Activated CD8-positive, alpha-beta T cell treated with anti-CD3 and anti-CD28 coated beads for 36 hours (primary cell): ENCODE results near the gene PGM5. TPM values are rescaled to one million over a fixed set of nuclear protein-coding genes. Genes with fewer than 3 reads are reported as not detected.

Experiments used
- ATAC-seq: fragments of 200-7000 bp; cut with Tn5 transposase; one replicate; pipeline ENCODE4 v1.10.0; 2021; ENCODE audit warnings: mild to moderate bottlenecking, moderate library complexity
- CTCF ChIA-PET: fragments of 350-600 bp; sonication (Branson Sonifier 250); formaldehyde crosslinking; loops from one replicate; lab custom pipeline; 2021; ENCODE audit warnings: antibody characterized with exemption; lab: Charles Lee
- POLR2A ChIA-PET: fragments of 350-600 bp; sonication (Branson Sonifier 250); formaldehyde crosslinking; loops from one replicate; lab custom pipeline; 2021; ENCODE audit warnings: antibody characterized with exemption; lab: Charles Lee
- DNase-seq: peaks from one replicate; pipeline ENCODE4 v3.0.0-alpha.2; 2020
- H3K27ac Mint-ChIP-seq: one replicate; pipeline ENCODE4 v1.8.0; 2021; ENCODE audit warnings: mild to moderate bottlenecking, mixed read lengths
- H3K27me3 Mint-ChIP-seq: one replicate; pipeline ENCODE4 v1.8.0; 2021; ENCODE audit warnings: mixed read lengths
- H3K36me3 Mint-ChIP-seq: one replicate; pipeline ENCODE4 v1.8.0; 2021; ENCODE audit warnings: low read depth, mixed read lengths
- H3K4me1 Mint-ChIP-seq: one replicate; pipeline ENCODE4 v1.8.0; 2021; ENCODE audit warnings: low read depth, mixed read lengths
- H3K4me3 Mint-ChIP-seq: one replicate; pipeline ENCODE4 v1.8.0; 2021; ENCODE audit warnings: mild to moderate bottlenecking, moderate library complexity, mixed read lengths
- H3K9me3 Mint-ChIP-seq: one replicate; pipeline ENCODE4 v1.8.0; 2021; ENCODE audit warnings: mixed read lengths
- CTCF ChIP-seq: fragments of 200-600 bp; IDR thresholded peaks from one replicate; pipeline ENCODE4 v1.8.0; 2022; ENCODE audit warnings: antibody characterized with exemption, mild to moderate bottlenecking
- intact Hi-C: fragments of 100-400 bp; cut with micrococcal nuclease; formaldehyde crosslinking; loops from one replicate; pipeline ENCODE4 v1.10.0; 2022
- total RNA-seq, 2 experiments: library from RNA; stranded (reverse); gene quantifications; one replicate each; pipeline ENCODE4 v1.2.3, GENCODE V29; 2021

PGM5 gene
- total RNA-seq, 2 experiments from 2014 or later: not detected

DNA sequence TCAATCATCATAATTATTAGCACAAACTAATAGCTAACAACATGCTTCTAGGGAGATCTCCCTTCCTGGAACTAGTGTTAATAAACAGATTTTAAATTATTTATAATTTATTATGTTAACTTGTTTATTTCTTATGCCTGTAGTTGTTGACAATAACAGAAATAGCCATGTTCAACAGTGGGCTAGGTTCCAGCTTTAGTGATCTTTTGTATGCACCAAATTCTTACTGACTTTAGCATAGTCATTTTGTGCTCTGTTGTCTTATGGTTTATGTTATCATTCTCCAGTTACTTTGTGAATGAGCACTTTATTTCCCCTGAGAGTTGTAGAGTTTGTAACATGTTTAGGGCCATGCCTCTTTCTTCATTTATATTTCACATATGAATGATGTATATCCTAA lies 113.7 kb downstream of the PGM5 start:
- H3K4me1 Mint-ChIP-seq: no peaks in the 10 kb centered on the region
- DNase-seq (no peak), ATAC-seq (no peak)
- H3K36me3 Mint-ChIP-seq: no peaks in the 10 kb centered on the region
- ChIA-PET CTCF (no interaction called here), POLR2A (no interaction called here)
- no peak overlapping the region for H3K4me3 Mint-ChIP-seq
- H3K27ac Mint-ChIP-seq: no peak overlapping the region
- intact Hi-C loops: no loop called here
- no peaks in the 10 kb centered on the region for H3K9me3 Mint-ChIP-seq
- no peak for TF ChIP-seq CTCF
- H3K27me3 Mint-ChIP-seq: peaks cover 7% of the 10 kb centered on the region

DNA sequence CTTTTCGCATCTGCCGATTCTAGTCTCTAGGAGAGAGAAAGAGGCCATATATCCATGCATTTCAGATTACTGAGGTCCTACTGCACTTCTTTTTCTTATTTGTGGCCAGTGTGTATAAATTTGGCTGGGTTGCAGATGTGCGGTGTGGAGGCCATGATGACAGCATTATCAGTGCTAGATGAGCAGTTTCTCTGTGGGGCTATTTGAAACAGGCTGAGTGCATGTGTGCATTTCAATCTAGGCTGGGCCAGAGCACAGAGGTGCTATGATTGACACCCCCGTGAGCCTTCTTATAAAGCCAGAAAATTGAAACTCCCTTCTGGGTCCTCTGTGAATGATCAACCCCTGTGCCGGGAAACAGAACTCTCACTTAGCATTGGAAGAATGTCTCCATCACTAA lies 114.2 kb downstream of the PGM5 start:
- no peaks in the 10 kb centered on the region for H3K9me3 Mint-ChIP-seq
- CTCF ChIA-PET: no interaction called here
- no peak for TF ChIP-seq CTCF
- ATAC-seq (no peak), DNase-seq (no peak)
- H3K27ac Mint-ChIP-seq: no peak overlapping the region
- intact Hi-C loops: no loop called here
- no peaks in the 10 kb centered on the region for H3K36me3 Mint-ChIP-seq
- POLR2A ChIA-PET: no interaction called here
- no peaks in the 10 kb centered on the region for H3K4me1 Mint-ChIP-seq
- H3K4me3 Mint-ChIP-seq: no peak overlapping the region
- H3K27me3 Mint-ChIP-seq: peaks cover 7% of the 10 kb centered on the region

DNA sequence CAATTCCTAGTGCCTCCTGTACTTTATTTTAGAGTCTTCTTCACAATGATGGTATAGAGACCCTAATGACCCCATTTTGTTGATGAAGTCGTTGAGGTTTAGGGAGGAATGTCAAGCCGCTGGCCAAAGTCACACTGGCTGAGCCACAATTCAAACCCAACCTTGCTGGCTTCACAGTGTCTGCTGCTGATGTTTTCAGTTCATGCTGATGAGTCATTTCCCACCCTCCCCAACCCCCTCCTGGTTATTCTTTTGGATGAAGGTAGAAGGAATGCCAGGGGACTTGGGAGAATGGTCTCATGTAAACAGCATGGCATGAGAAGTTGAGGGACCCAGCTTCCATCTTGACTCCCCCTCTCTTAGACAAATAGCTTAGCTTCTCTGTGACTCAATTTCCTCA lies 115.7 kb downstream of the PGM5 start:
- DNase-seq: no peak
- CTCF ChIA-PET: no interaction called here
- no peak for TF ChIP-seq CTCF
- no peak for ATAC-seq
- Mint-ChIP-seq H3K4me3 (no peak overlapping the region), H3K36me3 (no peaks in the 10 kb centered on the region), H3K27ac (no peak overlapping the region), H3K4me1 (no peaks in the 10 kb centered on the region), H3K27me3 (peaks cover 7% of the 10 kb centered on the region), H3K9me3 (no peaks in the 10 kb centered on the region)
- intact Hi-C loops: no loop called here
- POLR2A ChIA-PET: no interaction called here

DNA sequence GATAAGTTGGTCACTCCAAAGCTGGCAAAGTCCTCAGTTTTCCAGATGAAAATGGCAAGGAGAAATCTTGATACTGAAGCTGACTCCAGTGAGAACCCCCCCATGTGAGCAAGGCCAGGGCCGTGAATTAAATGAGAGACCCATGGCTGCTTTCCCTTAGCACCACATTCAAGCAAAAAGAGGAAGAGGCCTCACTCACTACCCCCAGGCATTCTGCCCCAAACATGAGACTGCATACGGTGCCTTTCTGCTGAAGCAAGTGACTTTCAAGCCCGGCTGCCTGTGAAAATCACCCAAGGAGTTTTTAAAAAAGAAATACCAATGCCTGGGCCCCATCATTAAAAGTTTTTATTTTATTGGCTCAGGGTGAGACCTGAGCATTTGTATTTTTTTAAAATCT lies 117.4 kb downstream of the PGM5 start:
- intact Hi-C loops: no loop called here
- POLR2A ChIA-PET: no interaction called here
- CTCF ChIA-PET: no interaction called here
- no peak for DNase-seq
- Mint-ChIP-seq H3K9me3 (no peaks in the 10 kb centered on the region), H3K27me3 (peaks cover 12% of the 10 kb centered on the region), H3K27ac (no peak overlapping the region), H3K36me3 (no peaks in the 10 kb centered on the region), H3K4me3 (no peak overlapping the region), H3K4me1 (no peaks in the 10 kb centered on the region)
- TF ChIP-seq CTCF: no peak
- no peak for ATAC-seq

DNA sequence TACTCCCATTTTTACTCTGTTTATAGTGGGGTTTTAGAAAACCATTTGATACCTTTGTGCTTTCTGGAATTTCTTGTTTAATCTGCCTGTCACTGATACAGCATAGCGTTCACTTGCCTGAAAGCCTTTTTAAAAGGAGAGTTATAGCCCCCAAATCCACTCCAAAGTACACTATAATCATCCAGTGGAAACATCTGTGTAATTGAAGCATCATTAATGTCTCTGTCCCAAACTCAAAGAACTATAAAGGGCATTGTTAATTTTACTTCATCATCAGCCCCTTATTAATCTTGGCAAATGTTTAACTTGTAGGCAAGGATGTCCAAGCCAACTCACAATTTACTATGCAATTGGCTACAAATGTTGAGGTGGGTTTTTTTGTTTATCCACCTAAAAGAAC lies 120.0 kb downstream of the PGM5 start:
- intact Hi-C loops: no loop called here
- POLR2A ChIA-PET: no interaction called here
- H3K9me3 Mint-ChIP-seq: no peaks in the 10 kb centered on the region
- CTCF ChIA-PET: no interaction called here
- no peak overlapping the region for H3K4me3 Mint-ChIP-seq
- TF ChIP-seq CTCF: no peak
- no peaks in the 10 kb centered on the region for H3K36me3 Mint-ChIP-seq
- peaks cover 9% of the 10 kb centered on the region for H3K27me3 Mint-ChIP-seq
- H3K27ac Mint-ChIP-seq: no peak overlapping the region
- DNase-seq (no peak), ATAC-seq (no peak)
- no peaks in the 10 kb centered on the region for H3K4me1 Mint-ChIP-seq
